Activated CD4-positive, alpha-beta T cell treated with anti-CD3 and anti-CD28 coated beads for 36 hours (primary cell): ENCODE data around the gene OMP. TPM values are rescaled to one million over a fixed set of nuclear protein-coding genes. Genes with fewer than 3 reads are reported as not detected.
"Not testable (repeated sequence)": the region's sequence is repeated elsewhere in the genome, so short reads cannot be mapped to it uniquely, and the experiment has no call there.

Source experiments
- ATAC-seq: fragments of 200-7000 bp; cut with Tn5 transposase; one replicate; pipeline ENCODE4 v1.10.0; 2021; ENCODE audit warnings: mild to moderate bottlenecking, moderate library complexity
- CTCF ChIA-PET: fragments of 350-600 bp; sonication (Branson Sonifier 250); formaldehyde crosslinking; loops from one replicate; lab custom pipeline; 2021; ENCODE audit warnings: antibody characterized with exemption; lab: Charles Lee
- POLR2A ChIA-PET: fragments of 350-600 bp; sonication (Branson Sonifier 250); formaldehyde crosslinking; loops from one replicate; lab custom pipeline; 2021; ENCODE audit warnings: antibody characterized with exemption, inconsistent platforms; lab: Charles Lee
- DNase-seq: peaks from one replicate; pipeline ENCODE4 v3.0.0-alpha.2; 2020
- H3K27ac Mint-ChIP-seq: one replicate; pipeline ENCODE4 v1.8.0; 2021; ENCODE audit warnings: mixed read lengths
- H3K27me3 Mint-ChIP-seq: one replicate; pipeline ENCODE4 v1.8.0; 2021; ENCODE audit warnings: mixed read lengths
- H3K36me3 Mint-ChIP-seq: one replicate; pipeline ENCODE4 v1.8.0; 2021; ENCODE audit warnings: low read depth, mixed read lengths
- H3K4me1 Mint-ChIP-seq: one replicate; pipeline ENCODE4 v1.8.0; 2021; ENCODE audit warnings: mixed read lengths
- H3K4me3 Mint-ChIP-seq: one replicate; pipeline ENCODE4 v1.8.0; 2021; ENCODE audit warnings: mild to moderate bottlenecking, moderate library complexity, mixed read lengths
- H3K9me3 Mint-ChIP-seq: one replicate; pipeline ENCODE4 v1.8.0; 2021; ENCODE audit warnings: low read depth, mixed read lengths
- intact Hi-C, 2 experiments: fragments of 100-400 bp; cut with DNase I in 1 of 2; cut with micrococcal nuclease in 1 of 2; formaldehyde crosslinking; loops; one replicate each; pipeline versions ENCODE4 v1.14.2 to v1.15.1; 2022 to 2024; cut with DNase I, micrococcal nuclease
- total RNA-seq, 2 experiments: library from RNA; stranded (reverse); gene quantifications; one replicate each; pipeline ENCODE4 v1.2.3, GENCODE V29; 2021

OMP gene
- total RNA-seq, 2 experiments from 2014 or later, result not detected

GRCh38 chr11:77095551-77096490 lies 6.8 kb upstream of the OMP start:
- Mint-ChIP-seq H3K9me3 (no peaks in the 10 kb centered on the region), H3K4me1 (peaks cover 3% of the 10 kb centered on the region), H3K36me3 (no peaks in the 10 kb centered on the region), H3K4me3 (no peak overlapping the region), H3K27ac (no peak overlapping the region), H3K27me3 (no peaks in the 10 kb centered on the region)
- intact Hi-C loops, result no loop called here
- ChIA-PET CTCF (interaction anchor here (0.6 kb wide), 2 partner anchors 80 to 93 kb away, joined by 3 to 4 read pairs; no protein-coding TSS in a partner anchor), POLR2A (no interaction called here)
- no peak for DNase-seq
- no peak for ATAC-seq

DNA sequence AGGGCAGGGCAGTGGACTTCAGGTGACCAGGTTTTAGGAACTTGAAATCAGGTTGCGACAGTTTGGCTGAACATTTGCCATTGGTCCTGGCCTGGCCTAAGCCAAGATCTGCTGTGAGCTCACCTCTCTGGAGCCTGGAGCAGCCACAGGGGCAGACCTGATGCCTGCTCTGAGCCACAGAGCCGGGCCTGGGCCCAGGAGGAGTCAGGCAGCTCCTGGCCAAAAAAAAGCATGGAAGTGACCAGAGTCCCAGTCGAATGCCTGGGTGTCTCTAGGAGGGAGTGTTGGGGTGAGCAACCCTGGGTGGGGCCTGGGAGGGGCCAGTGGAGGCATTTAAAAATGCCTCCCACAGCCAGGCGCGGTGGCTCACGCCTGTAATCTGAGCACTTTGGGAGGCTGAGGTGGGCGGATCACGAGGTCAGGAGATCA lies 6.0 kb upstream of the OMP start:
- Mint-ChIP-seq H3K27ac (no peak overlapping the region), H3K36me3 (no peaks in the 10 kb centered on the region), H3K4me3 (no peak overlapping the region), H3K9me3 (no peaks in the 10 kb centered on the region), H3K27me3 (no peaks in the 10 kb centered on the region), H3K4me1 (no peaks in the 10 kb centered on the region)
- ATAC-seq (no peak), DNase-seq (no peak)
- intact Hi-C loops, result no loop called here
- ChIA-PET POLR2A (no interaction called here), CTCF (interaction anchor here (0.6 kb wide), 2 partner anchors 56 to 81 kb away, joined by 3 to 4 read pairs; no protein-coding TSS in a partner anchor)

DNA sequence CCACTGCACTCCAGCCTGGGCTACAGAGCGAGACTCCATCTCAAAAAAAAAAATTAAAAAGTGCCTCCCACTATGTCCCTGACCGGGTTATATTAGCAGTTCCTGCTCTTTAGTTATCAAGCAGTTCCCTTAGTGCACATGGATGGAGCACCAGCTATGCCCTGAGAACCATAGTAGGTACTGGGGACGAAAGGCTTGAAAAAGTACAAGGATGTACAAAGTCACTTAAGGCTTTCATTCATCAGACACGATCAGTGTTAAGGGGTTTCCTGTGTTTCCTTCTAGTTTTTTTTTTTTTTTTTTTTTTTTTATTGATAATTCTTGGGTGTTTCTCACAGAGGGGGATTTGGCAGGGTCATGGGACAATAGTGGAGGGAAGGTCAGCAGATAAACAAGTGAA lies 5.5 kb upstream of the OMP start:
- ATAC-seq, H3K27ac Mint-ChIP-seq, H3K36me3 Mint-ChIP-seq, H3K4me3 Mint-ChIP-seq, intact Hi-C loops, DNase-seq, H3K27me3 Mint-ChIP-seq, H3K9me3 Mint-ChIP-seq, H3K4me1 Mint-ChIP-seq: not testable (repeated sequence)
- CTCF ChIA-PET, result interaction anchor here (0.6 kb wide), 1 partner anchor 56 kb away, joined by 3 read pairs; no protein-coding TSS in a partner anchor
- POLR2A ChIA-PET, result interaction anchor here (0.6 kb wide), 1 partner anchor 32 kb away, joined by 7 read pairs; no protein-coding TSS in a partner anchor

- Mint-ChIP-seq H3K27ac (no peak overlapping the region), H3K4me1 (no peaks in the 10 kb centered on the region), H3K4me3 (no peak overlapping the region), H3K36me3 (no peaks in the 10 kb centered on the region), H3K9me3 (no peaks in the 10 kb centered on the region), H3K27me3 (no peaks in the 10 kb centered on the region)
- DNase-seq (no peak), ATAC-seq (no peak)
- POLR2A ChIA-PET, result no interaction called here
- CTCF ChIA-PET, result interaction anchor here (0.6 to 1.5 kb wide), 5 partner anchors 8 to 558 kb away, joined by 3 to 11 read pairs (median 3); no protein-coding TSS in a partner anchor
- intact Hi-C loops, result no loop called here
These were observed 2.2 kb upstream of the OMP start for GRCh38 chr11:77100166-77101042.

DNA sequence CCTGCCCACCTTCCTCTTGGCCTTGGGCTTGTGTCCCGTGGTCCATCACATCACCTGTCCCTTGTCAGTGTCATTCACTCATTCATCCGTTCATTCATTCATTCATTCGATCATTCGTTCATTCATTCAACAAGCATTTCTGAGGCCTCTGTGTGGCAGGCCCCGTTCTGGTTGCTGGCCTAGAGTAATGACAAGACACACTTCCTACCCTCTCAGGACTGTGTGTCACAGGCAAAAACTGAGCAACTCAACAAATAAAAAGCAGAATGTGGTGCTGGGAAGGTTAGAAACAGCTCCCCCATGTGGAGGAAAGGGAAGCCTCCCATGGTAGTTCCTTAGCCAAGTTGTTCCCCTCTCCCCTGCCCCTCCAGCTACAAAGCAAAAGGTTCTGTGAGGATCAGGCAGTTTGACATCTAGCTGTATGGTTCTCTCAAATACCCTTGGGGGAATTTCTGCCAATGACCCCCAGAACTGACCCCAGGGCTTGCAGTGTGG lies 1.6 kb upstream of the OMP start:
- Mint-ChIP-seq H3K4me1 (no peaks in the 10 kb centered on the region), H3K27ac (no peak overlapping the region), H3K27me3 (no peaks in the 10 kb centered on the region), H3K4me3 (no peak overlapping the region), H3K9me3 (no peaks in the 10 kb centered on the region), H3K36me3 (no peaks in the 10 kb centered on the region)
- peak; percentile 24 for DNase-seq
- peak; percentile 51 for ATAC-seq
- ChIA-PET POLR2A (no interaction called here), CTCF (interaction anchor here (0.6 to 1.5 kb wide), 5 partner anchors 9 to 557 kb away, joined by 3 to 11 read pairs (median 3); no protein-coding TSS in a partner anchor)
- intact Hi-C loops, result no loop called here

DNA sequence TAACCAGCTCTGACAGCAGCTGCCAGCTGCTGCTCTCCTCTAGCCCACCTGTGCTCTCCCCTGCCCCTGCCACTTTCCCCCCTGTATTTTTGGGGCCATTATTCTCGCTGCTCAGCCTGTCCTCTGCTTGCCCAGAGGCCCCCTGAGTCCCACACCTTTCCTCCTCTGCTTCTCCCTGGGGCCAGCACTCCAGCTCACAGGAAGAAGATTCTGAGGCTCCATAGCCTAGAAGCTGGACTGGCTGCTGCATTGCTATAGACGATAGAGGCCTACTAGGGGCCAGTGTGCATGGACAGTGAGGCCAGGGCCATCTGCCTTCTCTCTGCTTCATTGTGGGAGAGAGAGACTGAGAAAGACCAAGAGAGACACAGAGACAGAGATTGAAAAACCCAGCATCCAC lies 679 bp downstream of the OMP start:
- ChIA-PET POLR2A (no interaction called here), CTCF (interaction anchor here (0.6 kb wide), 1 partner anchor 19 kb away, joined by 3 read pairs; no protein-coding TSS in a partner anchor)
- no peak for ATAC-seq
- intact Hi-C loops, result no loop called here
- DNase-seq, result no peak
- Mint-ChIP-seq H3K4me1 (no peaks in the 10 kb centered on the region), H3K27ac (no peak overlapping the region), H3K36me3 (no peaks in the 10 kb centered on the region), H3K4me3 (no peak overlapping the region), H3K27me3 (no peaks in the 10 kb centered on the region), H3K9me3 (no peaks in the 10 kb centered on the region)

GRCh38 chr11:77104727-77105126 lies 2.1 kb downstream of the OMP start:
- no peaks in the 10 kb centered on the region for H3K36me3 Mint-ChIP-seq
- POLR2A ChIA-PET, result no interaction called here

DNA sequence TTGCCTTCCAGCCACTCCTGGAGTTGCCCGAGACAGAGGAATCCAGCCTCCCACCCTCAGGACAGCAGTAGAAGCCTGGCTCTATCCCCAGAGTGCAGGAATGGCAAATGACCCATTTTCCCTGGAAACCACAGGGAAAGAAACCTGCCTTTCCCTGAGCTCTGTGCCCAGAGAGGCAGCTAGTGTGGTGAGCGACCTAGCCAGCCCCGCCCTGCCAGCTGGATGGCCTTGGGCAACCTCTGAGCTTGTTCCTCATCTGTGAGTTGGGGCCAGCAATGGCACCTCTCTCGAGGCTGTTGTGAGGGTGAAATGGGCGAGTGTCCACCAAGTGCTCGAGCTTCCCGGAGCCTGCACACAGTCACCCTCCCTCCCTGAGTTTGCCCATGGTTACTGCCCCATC lies 3.7 kb downstream of the OMP start:
- no peaks in the 10 kb centered on the region for H3K27me3 Mint-ChIP-seq
- no peaks in the 10 kb centered on the region for H3K4me1 Mint-ChIP-seq
- POLR2A ChIA-PET, result no interaction called here
- DNase-seq (no peak), ATAC-seq (no peak)
- H3K27ac Mint-ChIP-seq, result no peak overlapping the region
- no peaks in the 10 kb centered on the region for H3K9me3 Mint-ChIP-seq
- intact Hi-C loops, result no loop called here
- no peak overlapping the region for H3K4me3 Mint-ChIP-seq
- CTCF ChIA-PET, result interaction anchor here (0.6 to 4.2 kb wide), 2 partner anchors 15 to 22 kb away, joined by 3 to 19 read pairs; no protein-coding TSS in a partner anchor
- no peaks in the 10 kb centered on the region for H3K36me3 Mint-ChIP-seq

More at GRCh38 chr11:77104727-77105126, 2.1 kb downstream of the OMP start:
- CTCF ChIA-PET, result interaction anchor here (0.6 to 4.2 kb wide), 2 partner anchors 13 to 349 kb away, joined by 3 to 19 read pairs; no protein-coding TSS in a partner anchor
- Mint-ChIP-seq H3K4me1 (no peaks in the 10 kb centered on the region), H3K4me3 (no peak overlapping the region), H3K9me3 (no peaks in the 10 kb centered on the region), H3K27me3 (no peaks in the 10 kb centered on the region), H3K27ac (no peak overlapping the region)
- DNase-seq (no peak), ATAC-seq (no peak)
- intact Hi-C loops, result no loop called here

- Mint-ChIP-seq H3K36me3 (no peaks in the 10 kb centered on the region), H3K27me3 (no peaks in the 10 kb centered on the region), H3K27ac (no peak overlapping the region), H3K4me3 (no peak overlapping the region), H3K9me3 (no peaks in the 10 kb centered on the region), H3K4me1 (no peaks in the 10 kb centered on the region)
- CTCF ChIA-PET, result interaction anchor here (4.2 kb wide), 1 partner anchor 16 kb away, joined by 19 read pairs; no protein-coding TSS in a partner anchor
- POLR2A ChIA-PET, result no interaction called here
- DNase-seq (no peak), ATAC-seq (no peak)
- intact Hi-C loops, result no loop called here
These were observed 4.1 kb downstream of the OMP start for GRCh38 chr11:77106759-77107158.

DNA sequence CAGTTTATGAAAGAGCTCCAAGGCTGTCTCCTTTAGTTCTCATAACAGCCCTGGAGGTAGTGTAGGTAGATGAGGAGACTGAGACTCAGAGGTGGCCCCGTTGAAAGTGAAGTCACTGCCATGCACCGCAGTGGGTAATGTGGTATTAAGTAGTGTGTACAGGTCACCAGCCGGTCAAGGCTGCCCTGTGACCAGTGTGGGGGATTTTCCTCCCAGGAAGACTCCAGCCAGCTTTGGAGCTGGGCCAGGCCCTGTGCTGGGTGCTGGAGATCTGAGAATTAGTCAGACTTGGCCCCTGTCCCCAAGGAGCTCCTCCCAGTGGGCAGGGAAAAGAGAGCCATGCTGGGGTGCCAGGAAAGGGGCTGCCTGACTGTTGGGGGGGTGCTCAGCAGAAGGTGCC lies 5.3 kb downstream of the OMP start:
- CTCF ChIA-PET, result interaction anchor here (4.2 kb wide), 1 partner anchor 17 kb away, joined by 19 read pairs; no protein-coding TSS in a partner anchor
- Mint-ChIP-seq H3K36me3 (no peaks in the 10 kb centered on the region), H3K9me3 (no peaks in the 10 kb centered on the region), H3K4me1 (no peaks in the 10 kb centered on the region), H3K27ac (no peak overlapping the region), H3K27me3 (no peaks in the 10 kb centered on the region), H3K4me3 (no peak overlapping the region)
- ATAC-seq (no peak), DNase-seq (no peak)
- POLR2A ChIA-PET, result no interaction called here
- intact Hi-C loops, result no loop called here

- ChIA-PET CTCF (no interaction called here), POLR2A (no interaction called here)
- H3K9me3 Mint-ChIP-seq, result no peaks in the 10 kb centered on the region
- intact Hi-C loops, result no loop called here
- ATAC-seq, result no peak
- no peaks in the 10 kb centered on the region for H3K36me3 Mint-ChIP-seq
- H3K4me3 Mint-ChIP-seq, result no peak overlapping the region
- H3K27ac Mint-ChIP-seq, result no peak overlapping the region
- no peak for DNase-seq
- H3K4me1 Mint-ChIP-seq, result peaks cover 3% of the 10 kb centered on the region
- H3K27me3 Mint-ChIP-seq, result no peaks in the 10 kb centered on the region
These were observed 5.8 kb downstream of the OMP start for GRCh38 chr11:77108436-77108835.
